ENCODE measurements around the gene HOXC9. TPM values are rescaled to one million over a fixed set of nuclear protein-coding genes. Genes with fewer than 3 reads are reported as not detected.

HOXC9 gene
- polyA plus RNA-seq (2013, experiment 1 of 2; ENCODE audit: insufficient read length) = 0.07 TPM
- polyA plus RNA-seq (2013, experiment 2 of 2; ENCODE audit: insufficient read length) = 0.35 TPM

- no peak for DNase-seq
Observed at GRCh38 chr12:54000116-54001114, at the start of gene HOXC9. HOXC9 (plus strand) TSS chr12:54000161; CDS start chr12:54000189, 28 bp downstream.

- no peak for DNase-seq
Observed at GRCh38 chr12:53950437-53950773, 49.6 kb upstream of the HOXC9 start.

- no peak for DNase-seq
Observed at GRCh38 chr12:53950789-53951576, 49.0 kb upstream of the HOXC9 start.

GRCh38 chr12:53951577-53952334 lies 48.2 kb upstream of the HOXC9 start:
- no peak for DNase-seq

GRCh38 chr12:53952335-53952694 lies 47.6 kb upstream of the HOXC9 start:
- no peak for DNase-seq

- DNase-seq = peak; percentile 41
Observed at GRCh38 chr12:53952871-53953734, 46.9 kb upstream of the HOXC9 start.

- DNase-seq = no peak
Observed at GRCh38 chr12:53953831-53954693, 45.9 kb upstream of the HOXC9 start.

GRCh38 chr12:53954694-53955035 lies 45.3 kb upstream of the HOXC9 start, which contains the start of gene HOXC12:
HOXC12 (plus strand) TSS chr12:53954903; CDS start chr12:53954930, 27 bp downstream.
- no peak for DNase-seq

- no peak for DNase-seq
Observed at GRCh38 chr12:53955036-53955775, 44.8 kb upstream of the HOXC9 start.

GRCh38 chr12:53955776-53956250 lies 44.1 kb upstream of the HOXC9 start:
- DNase-seq = no peak

- no peak for DNase-seq
Observed at GRCh38 chr12:53956251-53956887, 43.6 kb upstream of the HOXC9 start.

- no peak for DNase-seq
Observed at GRCh38 chr12:53956914-53957536, 42.9 kb upstream of the HOXC9 start.

GRCh38 chr12:53958128-53958527 lies 41.8 kb upstream of the HOXC9 start:
- no peak for DNase-seq

GRCh38 chr12:53959314-53959713 lies 40.6 kb upstream of the HOXC9 start:
- DNase-seq = no peak

GRCh38 chr12:53960187-53961024 lies 39.6 kb upstream of the HOXC9 start:
- no peak for DNase-seq

- DNase-seq = no peak
Observed at GRCh38 chr12:53961025-53961761, 38.8 kb upstream of the HOXC9 start.

- DNase-seq = no peak
Observed at GRCh38 chr12:53963005-53963404, 37.0 kb upstream of the HOXC9 start.

Measured in fibroblast of skin of scalp (primary cell).